ENCODE results near the gene POLA1. TPM values are rescaled to one million over a fixed set of nuclear protein-coding genes. Genes with fewer than 3 reads are reported as not detected.

POLA1 gene
- total and polyA plus RNA-seq, 2 donors from 2014 or later: 2.2 to 9.7 TPM

- H3K9me3 ChIP-seq (ENCODE audit: control insufficient read depth in 2 of 3, insufficient read depth in 1 of 3, low read length in 3 of 3): no peaks in the 10 kb centered on the region
- H3K9ac ChIP-seq (ENCODE audit: low read length in 3 of 3): no peak overlapping the region
- H3K27me3 ChIP-seq (ENCODE audit: control insufficient read depth, insufficient read depth, low read length): peaks cover 30% of the 10 kb centered on the region
- no peak for DNase-seq
- H3K36me3 ChIP-seq (ENCODE audit: control insufficient read depth in 2 of 3, insufficient read depth in 3 of 3, low read length in 3 of 3): no peaks in the 10 kb centered on the region
- intact Hi-C loops (cut with DNase I): no loop called here
- FAIRE-seq: no peak
- H3K27ac ChIP-seq (ENCODE audit: low read depth in 2 of 2, low read length in 2 of 2): no peak overlapping the region
- no peak for TF ChIP-seq CTCF (IDR thresholded peaks at IDR 0.05; ENCODE audit: borderline replicate concordance, extremely low read depth, insufficient read depth)
- H3K4me1 ChIP-seq (ENCODE audit: control insufficient read depth in 2 of 3, insufficient read depth in 2 of 3, low read depth in 1 of 3, low read length in 3 of 3): no peaks in the 10 kb centered on the region
- H3K4me3 ChIP-seq (ENCODE audit: low read length in 3 of 3): no peak overlapping the region
These were observed 332.9 kb downstream of the POLA1 start for GRCh38 chrX:25026576-25026975.

GRCh38 chrX:25028726-25029125 is 335.0 kb downstream of the POLA1 start:
- FAIRE-seq (no peak), DNase-seq (no peak)
- H3K9me3 ChIP-seq (ENCODE audit: control insufficient read depth in 2 of 3, insufficient read depth in 1 of 3, low read length in 3 of 3): no peaks in the 10 kb centered on the region
- H3K9ac ChIP-seq (ENCODE audit: low read length in 3 of 3): no peak overlapping the region
- H3K4me3 ChIP-seq (ENCODE audit: low read length in 3 of 3): no peak overlapping the region
- peaks cover 15% of the 10 kb centered on the region for H3K27me3 ChIP-seq (ENCODE audit: control insufficient read depth, insufficient read depth, low read length)
- no peaks in the 10 kb centered on the region for H3K4me1 ChIP-seq (ENCODE audit: control insufficient read depth in 2 of 3, insufficient read depth in 2 of 3, low read depth in 1 of 3, low read length in 3 of 3)
- intact Hi-C loops (cut with DNase I): no loop called here
- TF ChIP-seq CTCF (IDR thresholded peaks at IDR 0.05; ENCODE audit: borderline replicate concordance, extremely low read depth, insufficient read depth): no peak
- H3K27ac ChIP-seq (ENCODE audit: low read depth in 2 of 2, low read length in 2 of 2): no peak overlapping the region
- no peaks in the 10 kb centered on the region for H3K36me3 ChIP-seq (ENCODE audit: control insufficient read depth in 2 of 3, insufficient read depth in 3 of 3, low read length in 3 of 3)

- Histone ChIP-seq H3K36me3 (ENCODE audit: control insufficient read depth in 2 of 3, insufficient read depth in 3 of 3, low read length in 3 of 3) (no peaks in the 10 kb centered on the region), H3K9ac (ENCODE audit: low read length in 3 of 3) (no peak overlapping the region), H3K9me3 (ENCODE audit: control insufficient read depth in 2 of 3, insufficient read depth in 1 of 3, low read length in 3 of 3) (no peaks in the 10 kb centered on the region), H3K4me3 (ENCODE audit: low read length in 3 of 3) (no peak overlapping the region), H3K4me1 (ENCODE audit: control insufficient read depth in 2 of 3, insufficient read depth in 2 of 3, low read depth in 1 of 3, low read length in 3 of 3) (no peaks in the 10 kb centered on the region), H3K27ac (ENCODE audit: low read depth in 2 of 2, low read length in 2 of 2) (no peak overlapping the region), H3K27me3 (ENCODE audit: control insufficient read depth, insufficient read depth, low read length) (peaks cover 12% of the 10 kb centered on the region)
- TF ChIP-seq CTCF (IDR thresholded peaks at IDR 0.05; ENCODE audit: borderline replicate concordance, extremely low read depth, insufficient read depth): no peak
- FAIRE-seq (no peak), DNase-seq (no peak)
- intact Hi-C loops (cut with DNase I): no loop called here
These were observed 335.6 kb downstream of the POLA1 start for GRCh38 chrX:25029288-25029825.

GRCh38 chrX:25034889-25035288 is 341.2 kb downstream of the POLA1 start:
- no peak overlapping the region for H3K27ac ChIP-seq (ENCODE audit: low read depth in 2 of 2, low read length in 2 of 2)
- no peaks in the 10 kb centered on the region for H3K9me3 ChIP-seq (ENCODE audit: control insufficient read depth in 2 of 3, insufficient read depth in 1 of 3, low read length in 3 of 3)
- H3K4me1 ChIP-seq (ENCODE audit: control insufficient read depth in 2 of 3, insufficient read depth in 2 of 3, low read depth in 1 of 3, low read length in 3 of 3): no peaks in the 10 kb centered on the region
- H3K9ac ChIP-seq (ENCODE audit: low read length in 3 of 3): no peak overlapping the region
- intact Hi-C loops (cut with DNase I): no loop called here
- H3K27me3 ChIP-seq (ENCODE audit: control insufficient read depth, insufficient read depth, low read length): no peaks in the 10 kb centered on the region
- H3K36me3 ChIP-seq (ENCODE audit: control insufficient read depth in 2 of 3, insufficient read depth in 3 of 3, low read length in 3 of 3): no peaks in the 10 kb centered on the region
- TF ChIP-seq CTCF (IDR thresholded peaks at IDR 0.05; ENCODE audit: borderline replicate concordance, extremely low read depth, insufficient read depth): no peak
- no peak overlapping the region for H3K4me3 ChIP-seq (ENCODE audit: low read length in 3 of 3)
- DNase-seq (no peak), FAIRE-seq (no peak)

Data from kidney (tissue), 14 donors.